Activated CD4-positive, alpha-beta T cell treated with anti-CD3 and anti-CD28 coated beads, Interleukin-2, Interleukin-6, amounts not matched to agents 100 ng/mL and 50 ng/mL, durations not matched to agents 16 hours and 8 hours (primary cell): ENCODE measurements around the gene PM20D1.

ENCODE experiments used
- DNase-seq: peaks from one replicate; pipeline ENCODE4 v3.0.0-alpha.2; 2020

Gene PM20D1

GRCh38 chr1:205803986-205804385 lies 45.9 kb downstream of the PM20D1 start:
- DNase-seq: no peak

GRCh38 chr1:205802060-205802459 lies 47.9 kb downstream of the PM20D1 start:
- no peak for DNase-seq

- DNase-seq: no peak
Observed at GRCh38 chr1:205800981-205801703, 48.8 kb downstream of the PM20D1 start.

GRCh38 chr1:205800427-205800826 lies 49.5 kb downstream of the PM20D1 start:
- no peak for DNase-seq

GRCh38 chr1:205798577-205798976 lies 51.4 kb downstream of the PM20D1 start:
- DNase-seq: no peak

- DNase-seq: no peak
Observed at GRCh38 chr1:205797168-205797567, 52.8 kb downstream of the PM20D1 start.

GRCh38 chr1:205794011-205794730 lies 55.8 kb downstream of the PM20D1 start:
- DNase-seq: no peak

GRCh38 chr1:205792961-205793673 lies 56.8 kb downstream of the PM20D1 start:
- DNase-seq: no peak

- DNase-seq: no peak
Observed at GRCh38 chr1:205792481-205792881, 57.5 kb downstream of the PM20D1 start.

- DNase-seq: peak; percentile 69
Observed at GRCh38 chr1:205791568-205792180, 58.3 kb downstream of the PM20D1 start.

- DNase-seq: no peak
Observed at GRCh38 chr1:205787287-205787916, 62.5 kb downstream of the PM20D1 start.

GRCh38 chr1:205786601-205787000 lies 63.3 kb downstream of the PM20D1 start:
- no peak for DNase-seq

- no peak for DNase-seq
Observed at GRCh38 chr1:205785446-205785845, 64.5 kb downstream of the PM20D1 start.

GRCh38 chr1:205783904-205784303 lies 66.0 kb downstream of the PM20D1 start:
- no peak for DNase-seq

- DNase-seq: no peak
Observed at GRCh38 chr1:205783433-205783795, 66.5 kb downstream of the PM20D1 start.

- peak; percentile 27 for DNase-seq
Observed at GRCh38 chr1:205782627-205783432, 67.1 kb downstream of the PM20D1 start.

GRCh38 chr1:205780335-205780734 lies 69.6 kb downstream of the PM20D1 start:
- DNase-seq: no peak
